ENCODE data around the gene NRXN3.

GRCh38 chr14:79569072-79569471 is 1398.9 kb downstream of the NRXN3 start:
- no peak for TF ChIP-seq POLR2AphosphoS5 (IDR thresholded peaks at IDR 0.05; ENCODE audit: low read depth)
- TF ChIP-seq, protein P1, sequence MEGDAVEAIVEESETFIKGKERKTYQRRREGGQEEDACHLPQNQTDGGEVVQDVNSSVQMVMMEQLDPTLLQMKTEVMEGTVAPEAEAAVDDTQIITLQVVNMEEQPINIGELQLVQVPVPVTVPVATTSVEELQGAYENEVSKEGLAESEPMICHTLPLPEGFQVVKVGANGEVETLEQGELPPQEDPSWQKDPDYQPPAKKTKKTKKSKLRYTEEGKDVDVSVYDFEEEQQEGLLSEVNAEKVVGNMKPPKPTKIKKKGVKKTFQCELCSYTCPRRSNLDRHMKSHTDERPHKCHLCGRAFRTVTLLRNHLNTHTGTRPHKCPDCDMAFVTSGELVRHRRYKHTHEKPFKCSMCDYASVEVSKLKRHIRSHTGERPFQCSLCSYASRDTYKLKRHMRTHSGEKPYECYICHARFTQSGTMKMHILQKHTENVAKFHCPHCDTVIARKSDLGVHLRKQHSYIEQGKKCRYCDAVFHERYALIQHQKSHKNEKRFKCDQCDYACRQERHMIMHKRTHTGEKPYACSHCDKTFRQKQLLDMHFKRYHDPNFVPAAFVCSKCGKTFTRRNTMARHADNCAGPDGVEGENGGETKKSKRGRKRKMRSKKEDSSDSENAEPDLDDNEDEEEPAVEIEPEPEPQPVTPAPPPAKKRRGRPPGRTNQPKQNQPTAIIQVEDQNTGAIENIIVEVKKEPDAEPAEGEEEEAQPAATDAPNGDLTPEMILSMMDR (conservative IDR thresholded peaks at IDR 0.05; ENCODE audit: low read depth in 2 of 2) = no peak

All from GM23338 (cell line).